ENCODE results near the gene SLC25A26. TPM values are rescaled to one million over a fixed set of nuclear protein-coding genes. Genes with fewer than 3 reads are reported as not detected.
"Not testable (repeated sequence)": the region's sequence is repeated elsewhere in the genome, so short reads cannot be mapped to it uniquely, and the experiment has no call there.

The SLC25A26 gene
- total RNA-seq, 4 donors from 2014 or later = 20.1 to 44.4 (median 23.2) TPM

GRCh38 chr3:66220066-66220465 is 735 bp upstream of the SLC25A26 start:
- H3K36me3 ChIP-seq = peaks cover 0 to 20% (median 0%) of the 10 kb centered on the region in 3 donors
- no peak for DNase-seq (ENCODE audit: low spot score in 2 of 2)
- peak overlapping the region in 1 of 4 donors; percentile 86 for H3K27ac ChIP-seq
- H3K27me3 ChIP-seq = no peaks in the 10 kb centered on the region
- TF ChIP-seq CTCF (IDR thresholded peaks at IDR 0.05) = no peak
- no peak for TF ChIP-seq POLR2A (IDR thresholded peaks at IDR 0.05)
- no peak for TF ChIP-seq EP300 (IDR thresholded peaks at IDR 0.05)
- no peaks in the 10 kb centered on the region for H3K9me3 ChIP-seq
- WGBS, 2 donors = 20 to 24% methylated on average over 5 of the region's 5 CpGs
- peaks cover 0 to 19% (median 11%) of the 10 kb centered on the region in 4 donors for H3K4me1 ChIP-seq
- H3K4me3 ChIP-seq = peak overlapping the region; percentile 77 to 93 (median 78)

GRCh38 chr3:66224220-66224619 is 3.4 kb downstream of the SLC25A26 start:
- Histone ChIP-seq H3K27me3 (no peaks in the 10 kb centered on the region), H3K9me3 (no peaks in the 10 kb centered on the region), H3K4me3 (no peak overlapping the region), H3K27ac (no peak overlapping the region), H3K4me1 (peaks cover 0 to 19% (median 11%) of the 10 kb centered on the region in 4 donors), H3K36me3 (peaks cover 0 to 34% (median 0%) of the 10 kb centered on the region in 3 donors)
- 89 to 100% methylated on average over 1 of the region's 1 CpG for WGBS, 2 donors
- DNase-seq (ENCODE audit: low spot score in 2 of 2) = no peak
- no peak for TF ChIP-seq CTCF (IDR thresholded peaks at IDR 0.05)
- no peak for TF ChIP-seq POLR2A (IDR thresholded peaks at IDR 0.05)
- TF ChIP-seq EP300 (IDR thresholded peaks at IDR 0.05) = no peak

GRCh38 chr3:66226093-66226492 is 5.3 kb downstream of the SLC25A26 start:
- DNase-seq (ENCODE audit: low spot score in 2 of 2); H3K9me3 ChIP-seq; H3K27ac ChIP-seq; H3K4me3 ChIP-seq; H3K27me3 ChIP-seq: not testable (repeated sequence)
- H3K36me3 ChIP-seq = peaks cover 0 to 34% (median 0%) of the 10 kb centered on the region in 3 donors
- 92 to 97% methylated on average over 3 of the region's 3 CpGs for WGBS, 2 donors
- H3K4me1 ChIP-seq = peaks cover 0 to 12% (median 6%) of the 10 kb centered on the region in 4 donors

DNA sequence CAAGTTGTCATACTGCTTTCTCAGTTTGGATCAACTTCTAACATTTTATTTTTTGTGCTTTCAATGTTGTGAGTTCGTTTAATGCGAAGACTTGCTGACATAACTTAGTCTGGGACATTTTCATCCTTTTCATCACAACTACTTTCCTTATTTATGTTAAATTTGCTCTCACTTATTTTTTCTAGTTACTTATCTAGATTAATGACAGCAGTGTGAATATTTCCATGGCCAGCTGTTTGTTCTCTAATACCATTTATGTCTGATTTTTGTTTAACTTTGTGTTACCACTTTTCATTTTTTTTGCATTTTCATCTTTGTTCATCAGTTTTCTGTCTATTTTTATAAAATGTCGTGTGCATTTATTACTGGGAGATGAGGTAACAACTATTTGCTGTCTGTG is 6.2 kb downstream of the SLC25A26 start:
- Histone ChIP-seq H3K4me3 (no peak overlapping the region), H3K9me3 (no peaks in the 10 kb centered on the region), H3K4me1 (peaks cover 0 to 3% (median 0%) of the 10 kb centered on the region in 4 donors), H3K27me3 (no peaks in the 10 kb centered on the region), H3K27ac (no peak overlapping the region), H3K36me3 (peaks cover 0 to 34% (median 0%) of the 10 kb centered on the region in 3 donors)
- TF ChIP-seq CTCF (IDR thresholded peaks at IDR 0.05) (no peak), EP300 (IDR thresholded peaks at IDR 0.05) (no peak), POLR2A (IDR thresholded peaks at IDR 0.05) (no peak)
- no peak for DNase-seq (ENCODE audit: low spot score in 2 of 2)
- WGBS, 2 donors = 83 to 84% methylated on average over 3 of the region's 3 CpGs

GRCh38 chr3:66227915-66228314 is 7.1 kb downstream of the SLC25A26 start:
- Histone ChIP-seq H3K9me3 (no peaks in the 10 kb centered on the region), H3K27ac (no peak overlapping the region), H3K4me3 (no peak overlapping the region), H3K4me1 (no peaks in the 10 kb centered on the region), H3K27me3 (no peaks in the 10 kb centered on the region), H3K36me3 (peaks cover 0 to 27% (median 0%) of the 10 kb centered on the region in 3 donors)
- WGBS, 2 donors = 55 to 79% methylated on average over 2 of the region's 2 CpGs
- TF ChIP-seq POLR2A (IDR thresholded peaks at IDR 0.05) = no peak
- no peak for TF ChIP-seq CTCF (IDR thresholded peaks at IDR 0.05)
- TF ChIP-seq EP300 (IDR thresholded peaks at IDR 0.05) = no peak
- no peak for DNase-seq (ENCODE audit: low spot score in 2 of 2)

DNA sequence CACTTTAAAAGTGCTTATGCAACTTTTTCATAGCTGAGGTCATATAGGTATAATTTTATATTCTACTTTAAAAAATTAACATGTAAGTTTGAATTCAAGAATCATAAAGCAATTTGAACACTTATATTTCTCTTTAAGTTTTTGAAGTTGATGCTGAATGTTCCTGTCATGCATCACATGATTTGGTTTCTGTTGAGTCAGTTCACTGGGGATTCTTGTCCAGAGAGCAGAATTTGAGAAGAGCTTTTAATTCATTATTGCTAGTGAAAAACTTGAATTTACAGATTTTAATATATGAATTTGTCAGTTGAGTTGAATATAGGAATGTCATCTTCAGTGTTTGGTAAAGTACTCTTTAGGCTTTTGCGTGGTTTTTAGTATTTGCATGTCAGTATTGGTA is 7.9 kb downstream of the SLC25A26 start:
- Histone ChIP-seq H3K36me3 (peaks cover 0 to 26% (median 0%) of the 10 kb centered on the region in 3 donors), H3K9me3 (no peaks in the 10 kb centered on the region), H3K27me3 (no peaks in the 10 kb centered on the region), H3K27ac (no peak overlapping the region), H3K4me3 (no peak overlapping the region), H3K4me1 (no peaks in the 10 kb centered on the region)
- TF ChIP-seq EP300 (IDR thresholded peaks at IDR 0.05) (no peak), POLR2A (IDR thresholded peaks at IDR 0.05) (no peak), CTCF (IDR thresholded peaks at IDR 0.05) (no peak)
- no peak for DNase-seq (ENCODE audit: low spot score in 2 of 2)
- WGBS, 2 donors = 97 to 98% methylated on average over 1 of the region's 1 CpG

Measured in tibial nerve (tissue), 4 donors.